ENCODE results near the gene PGBD5. TPM values are rescaled to one million over a fixed set of nuclear protein-coding genes. Genes with fewer than 3 reads are reported as not detected.
"Not testable (repeated sequence)": the region's sequence is repeated elsewhere in the genome, so short reads cannot be mapped to it uniquely, and the experiment has no call there.

The PGBD5 gene
- 10 to 100 TPM in 10 of 12 donors, 1 to 10 TPM in 1, not detected in 1; 6.5 to 35.3 (median 16.5) TPM for polyA plus RNA-seq (ENCODE audit: insufficient read length in 12 of 12)
- long read RNA-seq, donor 1, full-length matches to known transcripts = 3 of 3 reads
- long read RNA-seq, donor 1, partial matches to known transcripts = 0 of 3 reads
- long read RNA-seq, donor 1, other reads (novel, unspliced or antisense) = 0 of 3 reads
- long read RNA-seq, donor 2, full-length matches to known transcripts = 2 of 2 reads
- long read RNA-seq, donor 2, partial matches to known transcripts = 0 of 2 reads
- long read RNA-seq, donor 2, other reads (novel, unspliced or antisense) = 0 of 2 reads
- long read RNA-seq, donor 3 = 0 reads
- long read RNA-seq, donor 4, full-length matches to known transcripts = 1 of 1 reads
- long read RNA-seq, donor 4, partial matches to known transcripts = 0 of 1 reads
- long read RNA-seq, donor 4, other reads (novel, unspliced or antisense) = 0 of 1 reads
- long read RNA-seq, donor 5, full-length matches to known transcripts = 3 of 3 reads
- long read RNA-seq, donor 5, partial matches to known transcripts = 0 of 3 reads
- long read RNA-seq, donor 5, other reads (novel, unspliced or antisense) = 0 of 3 reads
- long read RNA-seq, donor 6 = 0 reads
- long read RNA-seq, donor 7 = 0 reads
- long read RNA-seq, donor 8, full-length matches to known transcripts = 1 of 1 reads
- long read RNA-seq, donor 8, partial matches to known transcripts = 0 of 1 reads
- long read RNA-seq, donor 8, other reads (novel, unspliced or antisense) = 0 of 1 reads
- long read RNA-seq, donor 9 = 0 reads
- long read RNA-seq, donor 10, full-length matches to known transcripts = 3 of 3 reads
- long read RNA-seq, donor 10, partial matches to known transcripts = 0 of 3 reads
- long read RNA-seq, donor 10, other reads (novel, unspliced or antisense) = 0 of 3 reads
- long read RNA-seq, donor 11, full-length matches to known transcripts = 3 of 3 reads
- long read RNA-seq, donor 11, partial matches to known transcripts = 0 of 3 reads
- long read RNA-seq, donor 11, other reads (novel, unspliced or antisense) = 0 of 3 reads

GRCh38 chr1:230426246-230427093 lies at the start of gene PGBD5:
TSS of gene PGBD5 (minus strand) at chr1:230426332. CDS start at chr1:230425928, 404 bp downstream.
- DNase-seq = peak; percentile 80

- DNase-seq = not testable (repeated sequence)
Observed at GRCh38 chr1:230474924-230475323, 48.8 kb upstream of the PGBD5 start.

GRCh38 chr1:230470750-230471149 lies 44.6 kb upstream of the PGBD5 start:
- not testable (repeated sequence) for DNase-seq

GRCh38 chr1:230469271-230469670 lies 43.1 kb upstream of the PGBD5 start:
- DNase-seq = no peak

GRCh38 chr1:230465691-230466090 lies 39.6 kb upstream of the PGBD5 start:
- DNase-seq = no peak

GRCh38 chr1:230464671-230465070 lies 38.5 kb upstream of the PGBD5 start:
- no peak for DNase-seq

GRCh38 chr1:230463760-230464159 lies 37.6 kb upstream of the PGBD5 start:
- no peak for DNase-seq

GRCh38 chr1:230463326-230463725 lies 37.2 kb upstream of the PGBD5 start:
- DNase-seq = no peak

GRCh38 chr1:230459465-230459864 lies 33.3 kb upstream of the PGBD5 start:
- no peak for DNase-seq

GRCh38 chr1:230458509-230458908 lies 32.4 kb upstream of the PGBD5 start:
- DNase-seq = no peak

- DNase-seq = no peak
Observed at GRCh38 chr1:230456478-230456877, 30.3 kb upstream of the PGBD5 start.

GRCh38 chr1:230455291-230455690 lies 29.2 kb upstream of the PGBD5 start:
- DNase-seq = no peak

GRCh38 chr1:230453377-230453776 lies 27.2 kb upstream of the PGBD5 start:
- DNase-seq = no peak

- DNase-seq = no peak
Observed at GRCh38 chr1:230441183-230442029, 15.3 kb upstream of the PGBD5 start.

- no peak for DNase-seq
Observed at GRCh38 chr1:230435108-230435507, 9.0 kb upstream of the PGBD5 start.

GRCh38 chr1:230431527-230431926 lies 5.4 kb upstream of the PGBD5 start:
- no peak for DNase-seq

- no peak for DNase-seq
Observed at GRCh38 chr1:230430499-230430898, 4.4 kb upstream of the PGBD5 start.

GRCh38 chr1:230429067-230429735 lies 3.1 kb upstream of the PGBD5 start:
- DNase-seq = no peak

GRCh38 chr1:230427981-230428380 lies 1.8 kb upstream of the PGBD5 start:
- DNase-seq = no peak

Measured in muscle of arm (tissue), 14 donors.